HepG2 (cell line): ENCODE results near the gene MYO5B.
"Not testable (repeated sequence)": the region's sequence is repeated elsewhere in the genome, so short reads cannot be mapped to it uniquely, and the experiment has no call there.

Source experiments
- CBX5 ChIP-seq: sonication (generic); formaldehyde crosslinking; IDR thresholded peaks from 2 replicates; pipeline ENCODE4 v1.4.0; 2020; ENCODE audit warnings: missing genetic modification reagents, borderline replicate concordance
- ELF4 ChIP-seq: sonication (generic); formaldehyde crosslinking; IDR thresholded peaks from 2 replicates; pipeline ENCODE4 v1.5.0; 2020; ENCODE audit warnings: missing genetic modification reagents, mild to moderate bottlenecking, moderate library complexity, borderline replicate concordance
- TF ChIP-seq, protein P1 (sequence below): sonication (generic); formaldehyde crosslinking; IDR thresholded peaks from 2 replicates; pipeline ENCODE4 v1.5.0; 2020; ENCODE audit warnings: mild to moderate bottlenecking, missing genetic modification reagents, moderate library complexity
- TF ChIP-seq, protein P2 (sequence below): sonication (generic); formaldehyde crosslinking; IDR thresholded peaks from 2 replicates; pipeline ENCODE4 v1.4.0; 2020; ENCODE audit warnings: missing genetic modification reagents
- TF ChIP-seq, protein P3 (sequence below): sonication (generic); formaldehyde crosslinking; IDR thresholded peaks from 2 replicates; pipeline ENCODE4 v1.5.1; 2020; ENCODE audit warnings: missing genetic modification reagents, mild to moderate bottlenecking, borderline replicate concordance

DNA sequence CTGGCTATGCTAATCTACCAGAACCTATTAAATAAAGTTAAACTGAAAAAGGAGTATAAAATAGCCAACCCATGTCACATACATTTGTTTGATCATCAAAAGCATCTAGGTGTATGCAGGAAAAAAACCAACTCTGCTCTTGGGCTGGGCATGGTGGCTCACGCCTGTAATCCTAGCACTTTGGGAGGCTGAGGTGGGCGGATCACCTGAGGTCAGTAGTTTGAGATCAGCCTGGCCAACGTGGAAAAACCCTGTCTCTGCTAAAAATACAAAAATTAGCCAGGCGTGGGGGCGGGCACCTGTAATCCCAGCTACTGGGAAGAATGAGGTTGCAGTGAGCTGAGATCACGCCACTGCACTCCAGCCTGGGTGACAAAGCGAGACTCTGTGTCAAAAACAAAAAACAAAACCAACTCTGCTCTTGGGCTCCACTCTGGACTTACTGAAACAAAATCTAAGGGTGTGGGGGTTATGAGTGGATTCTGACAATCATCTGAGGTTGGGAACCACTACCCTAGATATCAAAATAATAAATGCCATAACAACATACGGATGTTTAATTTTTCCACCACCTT is 405.3 kb downstream of the MYO5B start:
- TF ChIP-seq, protein P1, sequence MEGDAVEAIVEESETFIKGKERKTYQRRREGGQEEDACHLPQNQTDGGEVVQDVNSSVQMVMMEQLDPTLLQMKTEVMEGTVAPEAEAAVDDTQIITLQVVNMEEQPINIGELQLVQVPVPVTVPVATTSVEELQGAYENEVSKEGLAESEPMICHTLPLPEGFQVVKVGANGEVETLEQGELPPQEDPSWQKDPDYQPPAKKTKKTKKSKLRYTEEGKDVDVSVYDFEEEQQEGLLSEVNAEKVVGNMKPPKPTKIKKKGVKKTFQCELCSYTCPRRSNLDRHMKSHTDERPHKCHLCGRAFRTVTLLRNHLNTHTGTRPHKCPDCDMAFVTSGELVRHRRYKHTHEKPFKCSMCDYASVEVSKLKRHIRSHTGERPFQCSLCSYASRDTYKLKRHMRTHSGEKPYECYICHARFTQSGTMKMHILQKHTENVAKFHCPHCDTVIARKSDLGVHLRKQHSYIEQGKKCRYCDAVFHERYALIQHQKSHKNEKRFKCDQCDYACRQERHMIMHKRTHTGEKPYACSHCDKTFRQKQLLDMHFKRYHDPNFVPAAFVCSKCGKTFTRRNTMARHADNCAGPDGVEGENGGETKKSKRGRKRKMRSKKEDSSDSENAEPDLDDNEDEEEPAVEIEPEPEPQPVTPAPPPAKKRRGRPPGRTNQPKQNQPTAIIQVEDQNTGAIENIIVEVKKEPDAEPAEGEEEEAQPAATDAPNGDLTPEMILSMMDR (CRISPR knock-in tag), result not testable (repeated sequence)
- TF ChIP-seq, protein P2, sequence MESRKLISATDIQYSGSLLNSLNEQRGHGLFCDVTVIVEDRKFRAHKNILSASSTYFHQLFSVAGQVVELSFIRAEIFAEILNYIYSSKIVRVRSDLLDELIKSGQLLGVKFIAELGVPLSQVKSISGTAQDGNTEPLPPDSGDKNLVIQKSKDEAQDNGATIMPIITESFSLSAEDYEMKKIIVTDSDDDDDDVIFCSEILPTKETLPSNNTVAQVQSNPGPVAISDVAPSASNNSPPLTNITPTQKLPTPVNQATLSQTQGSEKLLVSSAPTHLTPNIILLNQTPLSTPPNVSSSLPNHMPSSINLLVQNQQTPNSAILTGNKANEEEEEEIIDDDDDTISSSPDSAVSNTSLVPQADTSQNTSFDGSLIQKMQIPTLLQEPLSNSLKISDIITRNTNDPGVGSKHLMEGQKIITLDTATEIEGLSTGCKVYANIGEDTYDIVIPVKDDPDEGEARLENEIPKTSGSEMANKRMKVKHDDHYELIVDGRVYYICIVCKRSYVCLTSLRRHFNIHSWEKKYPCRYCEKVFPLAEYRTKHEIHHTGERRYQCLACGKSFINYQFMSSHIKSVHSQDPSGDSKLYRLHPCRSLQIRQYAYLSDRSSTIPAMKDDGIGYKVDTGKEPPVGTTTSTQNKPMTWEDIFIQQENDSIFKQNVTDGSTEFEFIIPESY (CRISPR knock-in tag), result not testable (repeated sequence)
- TF ChIP-seq CBX5, ELF4 (CRISPR knock-in tag): not testable (repeated sequence)
- TF ChIP-seq, protein P3, sequence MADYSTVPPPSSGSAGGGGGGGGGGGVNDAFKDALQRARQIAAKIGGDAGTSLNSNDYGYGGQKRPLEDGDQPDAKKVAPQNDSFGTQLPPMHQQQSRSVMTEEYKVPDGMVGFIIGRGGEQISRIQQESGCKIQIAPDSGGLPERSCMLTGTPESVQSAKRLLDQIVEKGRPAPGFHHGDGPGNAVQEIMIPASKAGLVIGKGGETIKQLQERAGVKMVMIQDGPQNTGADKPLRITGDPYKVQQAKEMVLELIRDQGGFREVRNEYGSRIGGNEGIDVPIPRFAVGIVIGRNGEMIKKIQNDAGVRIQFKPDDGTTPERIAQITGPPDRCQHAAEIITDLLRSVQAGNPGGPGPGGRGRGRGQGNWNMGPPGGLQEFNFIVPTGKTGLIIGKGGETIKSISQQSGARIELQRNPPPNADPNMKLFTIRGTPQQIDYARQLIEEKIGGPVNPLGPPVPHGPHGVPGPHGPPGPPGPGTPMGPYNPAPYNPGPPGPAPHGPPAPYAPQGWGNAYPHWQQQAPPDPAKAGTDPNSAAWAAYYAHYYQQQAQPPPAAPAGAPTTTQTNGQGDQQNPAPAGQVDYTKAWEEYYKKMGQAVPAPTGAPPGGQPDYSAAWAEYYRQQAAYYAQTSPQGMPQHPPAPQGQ (CRISPR knock-in tag), result not testable (repeated sequence)
